NCI-H1694 treated with DMSO at 0.1 percent for 48 hours (cell line): Measurements from ENCODE around the gene PHF1.

Experiments used
- DNase-seq: peaks from one replicate; lab custom pipeline; 2025; lab: John Stamatoyannopoulos, UW

PHF1 gene

DNA sequence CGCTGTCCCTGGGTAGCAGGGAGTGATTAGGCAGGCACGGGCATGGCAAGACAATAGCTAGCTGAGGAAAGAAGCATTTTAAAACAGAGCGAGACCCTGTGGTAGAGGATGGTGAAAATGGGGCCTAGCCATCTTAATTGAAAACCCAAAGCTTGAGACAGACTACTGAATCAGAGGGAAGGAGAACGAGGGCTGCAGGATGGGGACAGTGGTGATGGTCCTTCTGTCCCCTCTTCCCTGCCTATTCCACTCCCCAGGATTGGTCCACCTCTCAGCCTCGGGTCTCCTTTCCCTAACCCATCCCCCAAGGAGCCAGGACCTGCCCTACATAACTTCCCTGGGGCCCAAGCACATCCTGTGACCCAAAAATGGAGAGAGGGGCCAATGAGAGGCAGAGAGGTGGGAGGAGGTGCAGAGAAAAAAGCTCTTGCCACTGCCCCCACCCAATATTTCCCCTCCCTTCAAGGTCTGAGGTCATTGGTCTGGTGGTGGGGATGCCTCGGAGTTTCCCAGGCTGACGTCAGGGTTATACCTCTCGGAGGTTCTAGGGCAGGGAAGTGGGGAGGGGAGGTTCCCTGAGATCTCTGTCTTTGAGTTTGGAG lies 8.0 kb downstream of the PHF1 start:
- no peak for DNase-seq

DNA sequence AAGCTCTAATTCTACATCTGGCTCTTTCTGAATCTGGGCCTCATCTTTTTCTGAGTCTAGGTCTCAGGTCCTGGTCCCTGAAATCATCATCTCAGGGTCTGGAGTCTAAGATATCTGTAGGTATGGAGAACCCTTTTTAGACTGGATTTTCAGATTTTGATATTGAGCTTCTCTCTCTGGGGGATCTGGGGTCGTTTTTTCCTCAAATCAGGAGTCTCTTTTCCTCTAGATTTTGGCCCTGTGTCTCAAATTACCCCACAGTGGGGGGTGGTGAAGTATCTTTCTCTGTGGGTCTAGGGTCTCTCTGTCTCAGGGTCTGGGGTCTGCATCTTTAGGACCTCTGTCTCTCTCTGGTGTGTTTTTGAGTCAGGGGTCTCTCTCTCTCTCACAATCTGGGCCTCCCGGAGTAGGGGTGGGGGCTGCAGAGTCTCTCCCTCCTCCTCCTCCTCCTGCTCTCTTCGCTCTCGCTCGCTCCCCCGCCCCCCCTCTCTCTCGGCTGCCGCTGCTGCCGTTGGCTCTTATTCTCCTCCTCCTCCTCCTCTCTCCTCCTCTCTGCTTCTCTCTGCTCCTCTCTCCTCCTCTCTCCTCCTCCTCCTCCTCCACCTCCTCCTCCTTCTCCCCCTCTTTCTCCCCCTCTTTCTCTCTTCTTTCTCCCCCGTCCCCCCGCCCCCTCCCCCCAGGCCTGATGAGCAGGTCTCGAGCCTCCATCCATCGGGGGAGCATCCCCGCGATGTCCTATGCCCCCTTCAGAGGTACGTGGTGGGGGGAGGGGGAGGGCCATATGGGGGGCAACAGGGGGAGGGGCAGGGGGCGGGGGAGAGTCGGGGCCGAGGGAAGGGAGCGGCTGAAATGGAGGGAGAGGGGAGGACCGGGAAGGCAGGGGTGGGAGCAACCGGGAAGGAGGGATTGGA lies 9.0 kb downstream of the PHF1 start, which contains the start of gene SYNGAP1:
Gene SYNGAP1 (plus strand): TSS at position 486 of the 911 bp plus-strand sequence. CDS start 200 bp downstream, at position 686.
- peak; percentile 29 for DNase-seq

DNA sequence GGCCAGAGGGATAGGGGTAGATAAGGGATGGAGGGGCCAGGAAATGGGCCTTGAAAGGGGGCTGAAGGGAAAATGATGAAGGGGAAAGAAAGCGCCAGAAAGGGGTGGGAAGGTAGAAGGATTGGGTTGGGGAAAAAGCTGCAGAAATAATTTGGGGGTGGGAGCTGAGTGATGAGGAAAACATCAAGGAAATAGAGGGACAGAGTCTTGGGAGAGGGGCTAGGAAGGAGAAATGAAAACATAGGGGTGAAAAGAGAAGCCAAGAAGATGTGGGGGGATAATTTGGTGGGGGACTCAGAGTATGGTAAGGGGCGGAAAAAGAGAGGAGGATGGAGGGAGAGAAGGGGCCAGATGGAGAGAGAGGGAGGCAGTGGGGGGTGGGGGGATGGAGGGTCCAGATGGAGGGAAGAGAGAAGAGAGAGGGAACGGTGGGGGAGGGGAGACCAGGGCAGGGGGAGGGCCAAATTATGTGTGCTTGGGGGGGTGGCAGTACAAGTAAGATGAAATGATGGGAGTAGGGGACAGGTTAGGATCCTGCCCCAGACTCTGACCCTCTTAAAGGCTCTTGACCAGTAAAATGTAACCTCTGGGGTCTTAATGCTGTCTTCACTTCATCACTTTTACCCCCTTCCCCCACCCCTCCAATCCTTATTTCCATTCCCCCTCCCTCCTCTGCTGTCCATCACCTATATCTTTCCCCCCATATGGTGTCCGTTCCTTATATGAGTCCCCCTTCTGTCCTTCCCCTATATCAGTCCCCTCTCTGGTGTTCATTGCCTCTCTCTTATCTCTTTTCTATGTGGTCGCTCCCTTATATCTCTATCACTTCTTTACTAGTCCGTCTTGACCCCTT lies 9.9 kb downstream of the PHF1 start:
- peak; percentile 27 for DNase-seq

GRCh38 chr6:33421344-33421643 lies 10.5 kb downstream of the PHF1 start:
- DNase-seq, result no peak

DNA sequence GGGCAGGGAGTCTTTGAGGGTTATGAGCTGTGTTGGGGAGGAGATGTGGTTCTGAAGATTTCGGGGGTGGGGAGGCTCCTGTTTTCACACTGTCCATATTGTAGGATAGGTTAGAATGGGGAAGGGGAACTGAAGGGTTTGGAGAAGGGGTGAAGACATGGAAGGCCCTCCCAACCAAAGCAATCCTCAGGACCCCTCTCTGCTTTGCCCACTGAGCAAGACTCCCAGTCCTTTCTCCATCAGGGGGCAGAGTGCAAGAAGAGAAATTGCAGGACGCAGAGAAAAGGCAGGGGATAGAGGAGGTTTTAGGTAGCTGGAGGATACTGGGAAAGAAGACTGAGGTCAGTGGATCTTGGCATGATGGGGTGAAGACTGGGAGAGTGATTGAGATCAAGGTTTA lies 13.0 kb downstream of the PHF1 start:
- DNase-seq, result no peak

- DNase-seq, result no peak
These were observed 14.2 kb downstream of the PHF1 start for GRCh38 chr6:33424855-33425667.

DNA sequence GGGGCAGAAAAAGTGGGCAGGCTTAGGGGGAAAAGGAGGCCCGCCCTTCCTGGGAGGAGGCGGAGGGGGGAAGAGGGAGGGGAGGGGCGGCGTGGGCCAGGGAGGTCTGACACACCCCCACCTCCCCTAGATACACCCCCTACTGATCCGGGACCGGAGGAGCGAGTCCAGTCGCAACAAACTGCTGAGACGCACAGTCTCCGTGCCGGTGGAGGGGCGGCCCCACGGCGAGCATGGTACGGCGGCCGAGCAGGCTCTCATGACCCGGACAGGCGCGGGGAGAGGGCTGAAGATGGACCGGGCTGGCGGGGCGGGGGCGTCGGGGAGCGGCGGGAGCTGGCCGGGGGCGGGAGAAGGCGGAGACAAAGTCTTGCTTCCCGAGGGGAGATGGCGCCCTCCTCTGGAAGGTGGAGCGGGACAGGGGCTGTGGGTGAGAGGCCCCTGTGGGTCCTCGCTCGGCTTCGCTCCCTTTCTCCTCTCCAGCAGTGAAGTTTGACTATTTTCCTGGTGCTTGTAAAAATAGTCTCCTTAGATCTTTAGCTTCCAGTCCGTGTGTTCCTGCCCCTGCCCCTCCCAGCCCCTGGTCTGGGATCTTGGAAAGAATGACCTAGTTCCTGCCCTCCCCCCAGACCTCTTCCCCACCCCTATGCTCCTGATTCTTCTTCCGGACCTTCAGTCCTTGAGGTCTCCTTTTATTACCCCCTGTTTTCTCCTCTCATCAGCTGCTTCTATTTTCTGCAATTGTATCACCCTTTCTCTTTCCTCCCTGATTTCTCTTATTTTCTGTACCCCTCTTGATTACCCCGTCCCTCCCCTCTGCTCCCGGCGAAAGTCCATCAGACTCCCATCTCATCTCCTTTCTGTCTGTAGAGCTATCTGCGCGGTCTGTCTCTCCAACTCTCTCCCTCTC lies 15.1 kb downstream of the PHF1 start:
- peak; percentile 62 for DNase-seq

GRCh38 chr6:33426590-33427511 lies 16.0 kb downstream of the PHF1 start:
- DNase-seq, result no peak

DNA sequence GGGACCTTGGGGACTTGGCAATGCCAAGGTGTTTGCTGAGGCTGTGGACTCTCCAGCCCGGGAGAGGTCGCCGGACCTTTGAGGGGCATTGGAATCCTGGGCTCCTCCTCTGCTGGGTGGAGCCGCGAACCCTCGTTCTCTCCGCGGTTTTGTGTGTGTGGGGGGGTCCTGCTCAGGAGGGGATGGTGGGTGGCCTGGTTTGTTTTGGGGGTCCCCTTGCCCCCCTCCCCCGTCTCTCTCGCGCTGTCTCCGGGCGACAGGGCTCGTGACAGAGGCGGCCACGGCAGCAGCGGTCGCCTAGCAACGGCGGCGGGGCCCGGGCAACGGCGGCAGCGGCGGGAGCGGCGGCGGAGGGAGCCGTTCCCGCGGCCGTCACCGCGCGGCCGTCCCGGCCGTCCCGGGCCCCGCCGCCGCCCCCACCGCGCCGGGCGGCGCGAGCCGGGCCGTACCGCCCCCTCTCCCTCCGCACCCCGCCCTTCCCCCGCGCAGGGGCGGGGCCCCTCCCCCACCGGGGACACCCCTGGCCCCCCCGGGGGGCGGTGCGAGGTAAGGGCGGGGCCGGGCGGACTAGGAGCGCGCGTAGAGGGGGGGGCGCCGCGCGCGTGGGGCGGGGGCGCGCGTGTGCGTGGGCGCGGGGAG lies 16.9 kb downstream of the PHF1 start:
- DNase-seq, result no peak

GRCh38 chr6:33428224-33428965 lies 17.6 kb downstream of the PHF1 start:
- DNase-seq, result no peak

DNA sequence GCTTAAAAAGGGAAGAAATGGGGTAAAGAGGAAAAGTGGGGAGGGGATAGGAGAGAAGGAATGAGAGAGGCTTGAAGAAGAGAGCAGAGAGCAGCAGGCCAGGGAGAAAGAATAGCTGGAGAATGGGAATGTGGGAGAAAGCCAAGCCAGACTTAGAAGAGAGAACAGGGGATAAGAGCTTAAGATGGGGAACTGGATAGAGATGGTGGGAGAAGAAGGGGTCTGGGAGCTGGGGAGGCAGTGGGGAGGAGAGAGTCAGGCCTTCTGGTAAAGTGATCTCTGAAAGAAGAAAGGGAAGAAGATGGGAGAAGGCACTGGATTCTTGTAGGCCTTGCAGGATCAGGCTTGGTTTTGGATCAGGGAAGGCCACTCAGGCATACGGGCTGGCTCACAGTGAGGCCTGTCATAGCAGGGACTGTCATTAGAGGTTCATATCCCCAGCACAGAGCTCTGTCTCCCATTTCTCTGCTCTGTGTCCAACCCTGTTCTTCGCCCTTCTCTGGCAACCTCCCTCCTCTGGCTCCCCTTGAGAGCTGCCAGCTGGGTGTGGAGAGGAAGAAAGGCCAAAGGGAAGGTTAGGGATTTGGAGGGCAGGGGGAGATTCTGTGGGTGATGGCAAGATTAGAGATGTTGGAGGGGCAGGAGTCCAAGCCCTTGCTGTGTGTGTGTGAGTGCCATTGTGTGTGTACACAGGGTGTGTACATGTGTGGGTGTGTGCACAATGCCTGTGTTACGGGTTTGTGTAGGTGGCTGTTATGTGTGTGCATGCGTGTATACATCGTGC lies 18.3 kb downstream of the PHF1 start:
- no peak for DNase-seq

GRCh38 chr6:33429750-33430052 lies 18.9 kb downstream of the PHF1 start:
- DNase-seq, result no peak

DNA sequence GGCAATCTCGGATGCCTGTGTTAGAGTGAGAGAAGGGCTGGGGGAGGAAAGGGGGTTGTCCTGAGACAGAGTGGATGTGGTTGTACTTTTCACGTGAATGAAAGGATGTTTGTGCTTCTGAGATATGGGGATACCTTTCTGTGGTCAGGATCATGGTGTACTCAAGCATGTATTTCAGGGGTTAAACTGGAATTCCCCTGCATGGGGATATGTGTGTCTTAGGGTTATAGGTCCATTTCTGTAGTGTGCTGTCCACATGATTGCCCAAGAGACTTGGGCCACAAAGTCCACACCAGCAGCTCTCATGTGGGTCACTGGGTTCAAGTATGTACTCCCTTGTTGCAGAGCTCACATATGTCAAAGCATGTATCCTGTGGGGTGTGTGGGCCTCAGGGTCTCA lies 19.5 kb downstream of the PHF1 start:
- DNase-seq, result no peak

DNA sequence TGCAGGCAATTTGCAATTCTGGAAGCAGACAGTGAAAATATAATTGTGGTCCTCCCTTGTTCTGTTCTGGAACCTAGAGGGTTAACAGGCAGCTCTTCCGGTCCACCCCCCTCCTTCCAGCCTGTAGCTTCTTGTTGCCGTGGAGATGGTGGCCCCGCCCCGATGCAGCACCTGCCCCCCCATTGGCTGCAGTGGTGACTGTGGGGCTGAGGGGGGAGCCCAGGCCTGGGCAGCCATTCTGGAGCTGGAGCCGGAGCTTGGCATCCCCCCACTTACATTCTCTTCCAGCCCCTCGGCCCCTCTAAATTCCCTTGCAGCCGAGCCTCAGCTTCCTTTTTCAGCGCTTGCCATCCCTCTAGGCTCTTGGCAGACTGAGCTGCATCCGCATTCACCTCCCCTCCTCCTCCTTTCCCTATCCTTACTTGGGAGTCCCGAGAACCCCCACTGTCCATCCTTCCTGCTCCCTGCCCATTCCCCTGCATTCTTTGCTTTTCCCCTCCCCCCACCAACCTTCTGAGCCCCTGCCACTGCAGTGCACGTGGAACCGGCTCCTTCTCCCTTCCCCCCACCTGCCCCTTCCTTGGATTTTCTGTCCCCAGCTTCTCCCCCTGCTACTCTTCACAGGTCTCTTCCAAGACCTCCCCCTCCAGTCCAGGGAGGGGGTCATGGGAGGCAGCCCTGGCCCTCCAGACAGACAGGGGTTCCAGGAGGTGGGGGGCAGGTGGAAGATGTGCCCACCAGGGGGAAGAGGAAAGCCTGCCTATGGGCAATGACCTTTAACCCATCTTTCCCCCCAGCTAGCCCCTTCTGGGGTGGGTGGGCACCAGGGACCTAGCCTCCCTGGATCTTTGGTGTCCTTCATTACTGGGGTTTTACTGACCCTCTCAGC lies 20.4 kb downstream of the PHF1 start:
- DNase-seq, result no peak

- DNase-seq, result no peak
These were observed 21.2 kb downstream of the PHF1 start for GRCh38 chr6:33431880-33432541.

- DNase-seq, result no peak
These were observed 21.7 kb downstream of the PHF1 start for GRCh38 chr6:33432546-33432945.
